GM23248 (cell line): ENCODE measurements around the gene RERE.

Source experiments
- EZH2 ChIP-seq: fragments of 200-600 bp; sonication (generic); IDR thresholded peaks from 2 replicates; pipeline ENCODE4 v1.6.1; 2018; ENCODE audit warnings: antibody characterized with exemption, mild to moderate bottlenecking; ENCODE audit not compliant: insufficient read depth, poor library complexity, severe bottlenecking
- EZH2phosphoT487 ChIP-seq: fragments of 200-600 bp; sonication (generic); IDR thresholded peaks from 2 replicates; pipeline ENCODE4 v1.6.1; 2018; ENCODE audit warnings: antibody characterized with exemption, moderate library complexity, mild to moderate bottlenecking, low read depth; ENCODE audit not compliant: insufficient read depth

- TF ChIP-seq EZH2phosphoT487 (no peak), EZH2 (no peak)
Observed at GRCh38 chr1:8334106-8334851, 483.2 kb downstream of the RERE start.
